ENCODE results near the gene RRP8.

Gene RRP8

GRCh38 chr11:6603287-6604080 lies at the start of gene RRP8, which contains the start of gene ILK:
TSS of gene RRP8 (minus strand) at chr11:6603616. CDS start at chr11:6603502, 114 bp downstream.
TSS of gene ILK (plus strand) at chr11:6603774. CDS start at chr11:6604272, 498 bp downstream.
- peak; percentile 94 for DNase-seq

- DNase-seq, result no peak
Measured at GRCh38 chr11:6653097-6653496, 49.7 kb upstream of the RRP8 start.

DNA sequence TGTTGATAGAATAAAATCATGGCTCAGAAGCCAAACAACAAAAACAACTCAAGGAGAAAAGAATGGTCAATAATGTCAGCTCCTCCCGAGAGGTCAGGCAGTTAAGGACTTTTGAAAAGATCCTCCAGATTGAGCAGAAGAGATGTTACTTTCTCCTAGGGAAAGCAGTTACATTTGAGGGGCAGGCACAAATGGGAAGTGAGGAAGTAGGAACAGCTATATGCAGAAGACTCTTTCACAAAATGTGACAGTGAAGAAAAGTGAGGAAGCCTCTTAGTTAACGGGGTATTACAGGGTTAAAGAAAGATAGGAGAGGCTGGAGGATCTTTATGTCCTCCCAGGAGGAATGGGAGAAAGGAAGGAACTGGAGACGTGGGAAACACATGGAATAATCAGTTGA lies 48.8 kb upstream of the RRP8 start:
- DNase-seq, result no peak

- DNase-seq, result no peak
Measured at GRCh38 chr11:6650980-6651379, 47.6 kb upstream of the RRP8 start.

GRCh38 chr11:6650104-6650503 lies 46.7 kb upstream of the RRP8 start:
- DNase-seq, result no peak

DNA sequence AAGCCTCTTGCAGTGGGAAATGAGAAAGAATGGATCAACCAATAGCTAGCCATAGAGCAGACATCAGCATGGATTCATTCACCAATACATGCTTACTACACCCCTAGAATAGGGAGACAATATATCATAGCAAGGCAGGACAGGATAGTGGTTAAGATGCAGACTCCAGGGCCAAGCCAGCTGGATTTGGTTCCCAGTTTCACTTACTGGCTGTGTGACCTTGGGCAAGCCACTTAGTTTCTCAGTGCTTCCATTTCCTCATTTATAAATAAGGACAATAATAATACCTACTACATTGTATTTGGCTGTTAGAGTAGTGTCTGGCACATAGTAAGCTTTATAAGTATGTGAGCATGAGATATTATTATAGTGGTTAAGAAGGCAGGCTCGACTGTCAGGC lies 45.1 kb upstream of the RRP8 start:
- no peak for DNase-seq

DNA sequence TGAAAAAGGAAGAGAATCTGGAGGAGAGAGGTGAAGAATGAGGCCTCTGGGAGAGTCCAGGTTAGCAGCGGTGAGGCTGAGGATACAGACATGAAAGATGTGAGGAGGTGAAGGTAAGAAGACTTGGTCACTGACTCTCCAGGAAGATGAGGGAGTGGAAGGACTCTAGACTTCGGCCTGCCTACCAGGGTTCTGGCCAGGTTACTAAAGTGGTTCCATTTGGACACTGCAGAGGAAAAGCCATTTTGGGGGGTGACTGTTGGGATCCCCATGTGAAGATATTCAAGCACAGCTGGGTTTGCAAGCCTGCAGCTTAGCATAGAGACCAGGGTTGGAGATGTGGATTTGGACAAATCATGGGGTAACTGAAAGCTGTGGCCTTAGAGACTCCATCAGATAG lies 44.4 kb upstream of the RRP8 start:
- no peak for DNase-seq

GRCh38 chr11:6646918-6647679 lies 43.7 kb upstream of the RRP8 start:
- DNase-seq, result peak; percentile 74

- peak; percentile 93 for DNase-seq
Measured at GRCh38 chr11:6646576-6646917, 43.1 kb upstream of the RRP8 start.

GRCh38 chr11:6646071-6646470 lies 42.7 kb upstream of the RRP8 start:
- DNase-seq, result peak; percentile 87

DNA sequence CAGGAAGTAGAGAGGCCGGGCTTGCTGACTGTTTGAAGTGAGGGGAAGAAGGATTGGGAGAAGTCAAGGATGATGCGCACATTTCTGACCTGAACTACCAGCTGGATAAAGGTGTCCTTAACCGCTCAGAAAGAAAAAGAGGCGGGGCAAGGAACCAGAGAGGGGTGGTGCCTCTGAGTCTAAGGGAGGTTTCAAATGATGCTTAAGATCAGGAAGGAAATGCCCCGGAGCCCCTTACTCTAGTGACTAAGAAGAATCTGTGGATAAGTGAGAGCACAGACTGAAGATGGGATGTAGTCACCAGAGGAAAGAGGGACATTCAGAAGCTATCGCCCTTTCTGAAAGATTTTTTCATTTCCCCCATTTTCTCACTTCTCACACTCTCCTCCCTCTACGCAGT lies 39.5 kb upstream of the RRP8 start:
- DNase-seq, result no peak

GRCh38 chr11:6640985-6641701 lies 37.7 kb upstream of the RRP8 start:
- DNase-seq, result no peak

- DNase-seq, result no peak
Measured at GRCh38 chr11:6640036-6640984, 36.9 kb upstream of the RRP8 start.

GRCh38 chr11:6638429-6638828 lies 35.0 kb upstream of the RRP8 start:
- DNase-seq, result no peak

GRCh38 chr11:6637871-6638270 lies 34.5 kb upstream of the RRP8 start:
- no peak for DNase-seq

GRCh38 chr11:6636480-6636879 lies 33.1 kb upstream of the RRP8 start:
- no peak for DNase-seq

DNA sequence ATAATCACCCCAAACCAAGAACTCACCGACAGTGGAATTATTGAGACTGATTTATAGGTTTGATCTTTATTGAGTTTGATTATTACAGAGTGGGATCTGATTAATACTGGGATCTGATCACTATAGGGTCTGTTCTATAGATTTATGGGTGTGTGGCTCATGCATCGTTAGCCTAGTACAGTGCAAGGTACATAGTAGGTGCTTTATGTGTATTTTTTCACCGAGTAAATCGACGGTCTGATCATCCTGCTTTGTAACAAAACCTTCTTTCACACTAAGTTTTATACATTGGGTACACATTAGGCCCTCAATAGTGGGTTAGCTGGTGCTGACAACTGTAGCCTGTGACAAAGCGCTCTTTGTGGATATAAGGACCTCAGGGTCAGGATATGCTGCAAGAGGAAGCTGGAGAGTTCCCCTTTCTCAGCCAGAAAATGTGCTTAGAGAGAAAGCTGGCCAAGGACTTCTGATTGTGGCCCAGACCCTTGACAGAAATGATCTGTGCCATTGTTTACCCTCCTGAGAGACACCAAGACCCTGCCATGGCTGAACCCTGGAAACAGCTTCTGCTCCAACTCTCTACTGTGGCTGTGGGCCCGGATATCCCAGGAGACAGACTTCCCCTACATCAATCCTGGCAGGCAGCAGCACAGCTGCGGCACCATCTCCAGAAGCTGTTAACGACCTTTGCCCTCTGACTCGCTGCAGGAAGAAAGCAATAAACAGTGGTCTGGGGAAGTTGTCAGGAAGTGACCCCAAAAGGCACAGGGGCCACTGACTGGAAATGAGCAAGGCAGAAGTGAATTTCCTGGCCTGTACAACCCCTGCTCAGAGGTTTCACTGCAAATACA lies 31.9 kb upstream of the RRP8 start:
- peak; percentile 76 for DNase-seq

- no peak for DNase-seq
Measured at GRCh38 chr11:6634534-6634933, 31.1 kb upstream of the RRP8 start.

DNA sequence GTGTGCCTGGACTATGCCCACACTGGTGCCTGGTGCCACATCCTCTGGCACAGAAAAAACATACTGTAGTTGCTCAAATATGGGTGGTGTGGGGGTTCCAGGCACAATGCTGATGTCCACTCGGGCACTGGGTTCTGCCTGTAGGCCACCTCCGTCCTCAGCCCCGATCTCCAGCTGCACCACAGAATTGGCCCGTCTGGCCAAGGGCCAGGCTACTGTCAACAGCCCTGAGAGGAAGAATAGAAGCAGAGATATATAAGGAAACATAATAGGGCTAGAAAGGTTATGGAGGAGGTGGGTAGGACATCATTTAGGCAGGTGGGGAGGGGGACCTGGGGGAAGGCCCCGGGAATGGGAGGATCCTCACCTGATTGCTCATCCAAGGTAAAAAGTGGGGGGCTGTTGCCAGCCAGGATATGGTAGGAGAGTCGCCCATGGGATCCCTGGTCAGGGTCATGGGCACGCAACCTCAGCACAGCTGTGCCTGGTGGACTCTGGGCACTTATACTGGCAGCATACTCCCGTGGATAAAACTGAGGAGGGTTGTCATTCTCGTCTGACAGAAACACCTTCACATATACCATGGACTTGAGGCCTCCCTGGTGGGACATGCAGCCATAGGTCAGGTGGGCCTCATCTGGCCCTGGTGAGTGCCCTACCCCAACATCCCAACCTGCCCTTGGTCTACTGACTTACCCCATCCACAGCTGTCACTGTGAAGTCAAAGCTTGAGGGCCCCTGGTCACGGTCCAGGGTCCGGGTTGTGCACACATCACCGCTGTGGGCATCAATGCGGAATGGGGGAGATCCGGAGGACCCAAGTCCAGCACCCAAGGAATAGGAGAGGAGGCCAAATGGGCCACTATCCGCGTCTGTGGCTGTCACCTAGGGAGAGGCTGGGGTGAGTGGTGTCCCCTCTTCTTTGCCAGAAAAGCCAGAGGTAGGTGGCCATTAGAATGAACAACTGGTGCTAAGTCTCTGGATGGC lies 30.3 kb upstream of the RRP8 start:
- DNase-seq, result no peak
